Measurements from ENCODE around the gene SEC31A. TPM values are rescaled to one million over a fixed set of nuclear protein-coding genes. Genes with fewer than 3 reads are reported as not detected.
"Not testable (repeated sequence)": the region's sequence is repeated elsewhere in the genome, so short reads cannot be mapped to it uniquely, and the experiment has no call there.

SEC31A gene
- total RNA-seq, 1 donor from 2014 or later: 137 TPM

- no peak for DNase-seq (ENCODE audit: low read depth, low spot score)
- Mint-ChIP-seq H3K27me3 (ENCODE audit: low read depth) (no peaks in the 10 kb centered on the region), H3K27ac (ENCODE audit: unreplicated experiment) (no peak overlapping the region), H3K4me3 (no peak overlapping the region), H3K36me3 (ENCODE audit: low read depth) (no peaks in the 10 kb centered on the region), H3K4me1 (peaks cover 36% of the 10 kb centered on the region), H3K9me3 (no peaks in the 10 kb centered on the region)
- no peak for TF ChIP-seq CTCF (conservative IDR thresholded peaks at IDR 0.05)
Observed at GRCh38 chr4:82885410-82885809, 5.5 kb downstream of the SEC31A start.

- H3K27me3 Mint-ChIP-seq (ENCODE audit: low read depth): no peaks in the 10 kb centered on the region
Observed at GRCh38 chr4:82868572-82868971, 22.4 kb downstream of the SEC31A start.

GRCh38 chr4:82866706-82867385, 24.1 kb downstream of the SEC31A start:
- TF ChIP-seq CTCF (conservative IDR thresholded peaks at IDR 0.05): no peak
- H3K4me1 Mint-ChIP-seq: no peaks in the 10 kb centered on the region
- no peaks in the 10 kb centered on the region for H3K27me3 Mint-ChIP-seq (ENCODE audit: low read depth)
- H3K36me3 Mint-ChIP-seq (ENCODE audit: low read depth): peaks cover 19% of the 10 kb centered on the region
- DNase-seq (ENCODE audit: low read depth, low spot score): no peak
- H3K4me3 Mint-ChIP-seq: no peak overlapping the region
- no peak overlapping the region for H3K27ac Mint-ChIP-seq (ENCODE audit: unreplicated experiment)
- no peaks in the 10 kb centered on the region for H3K9me3 Mint-ChIP-seq

More at GRCh38 chr4:82868572-82868971, 22.4 kb downstream of the SEC31A start:
- H3K36me3 Mint-ChIP-seq (ENCODE audit: low read depth): peaks cover 15% of the 10 kb centered on the region
- H3K4me1 Mint-ChIP-seq: no peaks in the 10 kb centered on the region
- no peak for DNase-seq (ENCODE audit: low read depth, low spot score)
- no peak for TF ChIP-seq CTCF (conservative IDR thresholded peaks at IDR 0.05)
- no peak overlapping the region for H3K4me3 Mint-ChIP-seq
- no peak overlapping the region for H3K27ac Mint-ChIP-seq (ENCODE audit: unreplicated experiment)
- H3K9me3 Mint-ChIP-seq: no peaks in the 10 kb centered on the region

- not testable (repeated sequence) for DNase-seq (ENCODE audit: low read depth, low spot score); H3K27me3 Mint-ChIP-seq (ENCODE audit: low read depth); H3K9me3 Mint-ChIP-seq; H3K4me3 Mint-ChIP-seq; H3K27ac Mint-ChIP-seq (ENCODE audit: unreplicated experiment); H3K4me1 Mint-ChIP-seq
- peaks cover 19% of the 10 kb centered on the region for H3K36me3 Mint-ChIP-seq (ENCODE audit: low read depth)
Observed at GRCh38 chr4:82866033-82866432, 24.9 kb downstream of the SEC31A start.

GRCh38 chr4:82865592-82865991, 25.4 kb downstream of the SEC31A start:
- no peaks in the 10 kb centered on the region for H3K9me3 Mint-ChIP-seq
- H3K36me3 Mint-ChIP-seq (ENCODE audit: low read depth): peaks cover 15% of the 10 kb centered on the region
- TF ChIP-seq CTCF (conservative IDR thresholded peaks at IDR 0.05): no peak
- no peak overlapping the region for H3K4me3 Mint-ChIP-seq
- no peak for DNase-seq (ENCODE audit: low read depth, low spot score)
- H3K27ac Mint-ChIP-seq (ENCODE audit: unreplicated experiment): no peak overlapping the region
- H3K4me1 Mint-ChIP-seq: no peaks in the 10 kb centered on the region
- no peaks in the 10 kb centered on the region for H3K27me3 Mint-ChIP-seq (ENCODE audit: low read depth)

GRCh38 chr4:82864336-82864979, 26.5 kb downstream of the SEC31A start:
- Mint-ChIP-seq H3K9me3 (no peaks in the 10 kb centered on the region), H3K27ac (ENCODE audit: unreplicated experiment) (no peak overlapping the region), H3K4me1 (no peaks in the 10 kb centered on the region), H3K27me3 (ENCODE audit: low read depth) (no peaks in the 10 kb centered on the region), H3K4me3 (no peak overlapping the region), H3K36me3 (ENCODE audit: low read depth) (peaks cover 15% of the 10 kb centered on the region)
- DNase-seq (ENCODE audit: low read depth, low spot score): no peak
- TF ChIP-seq CTCF (conservative IDR thresholded peaks at IDR 0.05): no peak
